GM18909 (cell line): ENCODE results near the gene FASN.
A peak's percentile ranks its signal among the peaks of the same experiment; 100 is the strongest.

Experiments used
- ATAC-seq: cut with Tn5 transposase; IDR thresholded peaks from one replicate; pipeline ENCODE4 v1.9.1; 2021; ENCODE audit warnings: mild to moderate bottlenecking; ENCODE audit not compliant: unreplicated experiment, poor library complexity

Gene FASN

GRCh38 chr17:82118168-82118814 lies 20.3 kb upstream of the FASN start:
- no peak for ATAC-seq

- no peak for ATAC-seq
Observed at GRCh38 chr17:82117139-82118090, 19.4 kb upstream of the FASN start.

- no peak for ATAC-seq
Observed at GRCh38 chr17:82116246-82116645, 18.2 kb upstream of the FASN start.

- no peak for ATAC-seq
Observed at GRCh38 chr17:82114872-82115271, 16.8 kb upstream of the FASN start.

- no peak for ATAC-seq
Observed at GRCh38 chr17:82114447-82114846, 16.4 kb upstream of the FASN start.

- ATAC-seq: no peak
Observed at GRCh38 chr17:82113941-82114340, 15.9 kb upstream of the FASN start.

GRCh38 chr17:82113422-82113821 lies 15.4 kb upstream of the FASN start:
- ATAC-seq: no peak

- ATAC-seq: no peak
Observed at GRCh38 chr17:82112914-82113311, 14.9 kb upstream of the FASN start.

- ATAC-seq: no peak
Observed at GRCh38 chr17:82112181-82112913, 14.3 kb upstream of the FASN start.

GRCh38 chr17:82110298-82110697 lies 12.3 kb upstream of the FASN start:
- no peak for ATAC-seq

- ATAC-seq: no peak
Observed at GRCh38 chr17:82108961-82109475, 11.0 kb upstream of the FASN start.

- ATAC-seq: no peak
Observed at GRCh38 chr17:82108496-82108945, 10.5 kb upstream of the FASN start.

- no peak for ATAC-seq
Observed at GRCh38 chr17:82108038-82108437, 10.0 kb upstream of the FASN start.

GRCh38 chr17:82107341-82107860 lies 9.4 kb upstream of the FASN start:
- no peak for ATAC-seq

GRCh38 chr17:82106688-82107305 lies 8.8 kb upstream of the FASN start:
- ATAC-seq: peak; percentile 16

GRCh38 chr17:82105882-82106687 lies 8.0 kb upstream of the FASN start:
- ATAC-seq: peak; percentile 75

- ATAC-seq: no peak
Observed at GRCh38 chr17:82105417-82105881, 7.4 kb upstream of the FASN start.

GRCh38 chr17:82104797-82105416 lies 6.9 kb upstream of the FASN start:
- no peak for ATAC-seq
